Coronary artery (tissue), 2 donors: ENCODE data around the gene RFTN1.

Experiments used
- DNase-seq: peaks from one replicate; pipeline ENCODE4 v3.0.0-alpha.2; 2017; ENCODE audit warnings: low spot score
- H3K27ac ChIP-seq, 2 donors: fragments of 200-600 bp; sonication (generic); one replicate each; pipeline ENCODE4 v1.5.1; 2016 to 2019
- H3K4me3 ChIP-seq: fragments of 200-600 bp; sonication (generic); 2 replicates; pipeline ENCODE4 v1.5.1; 2016; ENCODE audit warnings: mild to moderate bottlenecking, moderate library complexity
- CTCF ChIP-seq: fragments of 200-600 bp; sonication (generic); IDR thresholded peaks from one replicate; pipeline ENCODE4 v1.5.1; 2019; ENCODE audit warnings: antibody characterized with exemption

Gene RFTN1

GRCh38 chr3:16480861-16481545 is 32.5 kb downstream of the RFTN1 start:
- Histone ChIP-seq H3K27ac (peak overlapping the region in 1 of 2 donors; percentile 38), H3K4me3 (no peak overlapping the region)
- DNase-seq: no peak
- TF ChIP-seq CTCF: no peak

- no peak overlapping the region for H3K4me3 ChIP-seq
- TF ChIP-seq CTCF: no peak
Observed at GRCh38 chr3:16478516-16478915, 35.0 kb downstream of the RFTN1 start.

GRCh38 chr3:16477521-16477920 is 36.0 kb downstream of the RFTN1 start:
- no peak overlapping the region for H3K4me3 ChIP-seq
- no peak for DNase-seq
- no peak overlapping the region for H3K27ac ChIP-seq
- no peak for TF ChIP-seq CTCF

More at GRCh38 chr3:16478516-16478915, 35.0 kb downstream of the RFTN1 start:
- DNase-seq: no peak
- no peak overlapping the region for H3K27ac ChIP-seq

- Histone ChIP-seq H3K4me3 (no peak overlapping the region), H3K27ac (no peak overlapping the region)
- TF ChIP-seq CTCF: no peak
- DNase-seq: no peak
Observed at GRCh38 chr3:16477056-16477455, 36.4 kb downstream of the RFTN1 start.

GRCh38 chr3:16476636-16477035 is 36.9 kb downstream of the RFTN1 start:
- DNase-seq: no peak

GRCh38 chr3:16475766-16476165 is 37.7 kb downstream of the RFTN1 start:
- H3K4me3 ChIP-seq: no peak overlapping the region

More at GRCh38 chr3:16476636-16477035, 36.9 kb downstream of the RFTN1 start:
- TF ChIP-seq CTCF: no peak
- Histone ChIP-seq H3K4me3 (no peak overlapping the region), H3K27ac (no peak overlapping the region)

More at GRCh38 chr3:16475766-16476165, 37.7 kb downstream of the RFTN1 start:
- no peak for TF ChIP-seq CTCF
- H3K27ac ChIP-seq: no peak overlapping the region
- no peak for DNase-seq
